ENCODE measurements around the gene PERM1. TPM values are rescaled to one million over a fixed set of nuclear protein-coding genes. Genes with fewer than 3 reads are reported as not detected.

Gene PERM1
- total and polyA plus RNA-seq, 2 of the 13 experiments (the other 11 are each of a cell fraction or from before 2014, with no cell fraction given), result 0.04 to 0.29 TPM

DNA sequence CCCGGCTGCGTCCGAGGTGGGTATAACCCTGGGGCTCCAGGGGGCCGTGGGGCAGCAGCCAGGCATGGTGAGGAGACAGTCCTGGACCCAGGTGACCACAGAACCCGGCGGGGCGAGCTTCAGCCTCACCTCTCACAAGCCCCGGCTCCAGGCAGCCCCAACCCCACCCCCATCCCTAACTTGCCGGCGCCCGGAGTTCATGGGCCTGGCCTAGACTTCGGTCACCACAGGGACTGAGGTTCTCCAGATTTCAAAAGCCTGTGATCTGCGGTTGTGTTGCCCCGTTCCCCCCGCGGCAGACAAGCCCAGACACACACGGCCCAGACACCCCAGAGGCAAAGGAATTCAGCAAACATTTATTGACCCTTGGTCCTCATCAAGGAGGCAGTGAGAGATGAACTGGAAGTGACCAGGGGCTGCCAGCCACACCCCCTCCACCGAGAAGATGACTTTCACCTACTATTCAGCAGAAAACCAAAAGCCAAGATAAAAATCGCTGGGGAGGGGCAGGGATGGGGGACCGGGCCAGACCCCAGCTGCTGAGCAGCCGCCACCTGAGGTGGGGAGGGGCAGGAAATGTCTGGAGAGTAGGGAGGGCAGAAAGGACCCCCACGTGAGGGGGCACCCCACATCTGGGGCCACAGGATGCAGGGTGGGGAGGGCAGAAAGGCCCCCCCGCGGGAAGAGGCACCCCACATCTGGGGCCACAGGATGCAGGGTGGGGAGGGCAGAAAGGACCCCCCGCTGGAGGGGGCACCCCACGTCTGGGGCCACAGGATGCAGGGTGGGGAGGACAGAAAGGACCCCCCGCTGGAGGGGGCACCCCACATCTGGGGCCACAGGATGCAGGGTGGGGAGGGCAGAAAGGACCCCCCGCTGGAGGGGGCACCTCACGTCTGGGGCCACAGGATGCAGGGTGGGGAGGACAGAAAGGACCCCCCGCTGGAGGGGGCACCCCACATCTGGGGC lies 14.1 kb upstream of the PERM1 start (continued):
- peak; percentile 58; the same call in 1 of the 2 replicates for TF ChIP-seq ZBTB7B (CRISPR knock-in tag; IDR thresholded peaks at IDR 0.05)
- TF ChIP-seq ZNF75D (CRISPR knock-in tag; IDR thresholded peaks at IDR 0.05; ENCODE audit: borderline replicate concordance), result no peak
- TF ChIP-seq MTA1 (CRISPR knock-in tag; IDR thresholded peaks at IDR 0.05; ENCODE audit: borderline replicate concordance), result peak; percentile 39; the same call in 1 of the 2 replicates
- no peak for TF ChIP-seq ZNF264 (CRISPR knock-in tag; IDR thresholded peaks at IDR 0.05)
- TF ChIP-seq, protein P1, sequence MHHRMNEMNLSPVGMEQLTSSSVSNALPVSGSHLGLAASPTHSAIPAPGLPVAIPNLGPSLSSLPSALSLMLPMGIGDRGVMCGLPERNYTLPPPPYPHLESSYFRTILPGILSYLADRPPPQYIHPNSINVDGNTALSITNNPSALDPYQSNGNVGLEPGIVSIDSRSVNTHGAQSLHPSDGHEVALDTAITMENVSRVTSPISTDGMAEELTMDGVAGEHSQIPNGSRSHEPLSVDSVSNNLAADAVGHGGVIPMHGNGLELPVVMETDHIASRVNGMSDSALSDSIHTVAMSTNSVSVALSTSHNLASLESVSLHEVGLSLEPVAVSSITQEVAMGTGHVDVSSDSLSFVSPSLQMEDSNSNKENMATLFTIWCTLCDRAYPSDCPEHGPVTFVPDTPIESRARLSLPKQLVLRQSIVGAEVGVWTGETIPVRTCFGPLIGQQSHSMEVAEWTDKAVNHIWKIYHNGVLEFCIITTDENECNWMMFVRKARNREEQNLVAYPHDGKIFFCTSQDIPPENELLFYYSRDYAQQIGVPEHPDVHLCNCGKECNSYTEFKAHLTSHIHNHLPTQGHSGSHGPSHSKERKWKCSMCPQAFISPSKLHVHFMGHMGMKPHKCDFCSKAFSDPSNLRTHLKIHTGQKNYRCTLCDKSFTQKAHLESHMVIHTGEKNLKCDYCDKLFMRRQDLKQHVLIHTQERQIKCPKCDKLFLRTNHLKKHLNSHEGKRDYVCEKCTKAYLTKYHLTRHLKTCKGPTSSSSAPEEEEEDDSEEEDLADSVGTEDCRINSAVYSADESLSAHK (CRISPR knock-in tag; IDR thresholded peaks at IDR 0.05; ENCODE audit: borderline replicate concordance), result no peak
- no peak for TF ChIP-seq LCORL (IDR thresholded peaks at IDR 0.05)
- TF ChIP-seq LCORL (CRISPR knock-in tag; IDR thresholded peaks at IDR 0.05), result peak; percentile 56; the same call in 1 of the 2 replicates
- TF ChIP-seq ZNF878 (CRISPR knock-in tag; IDR thresholded peaks at IDR 0.05), result no peak
- no peak for TF ChIP-seq RNF2 (conservative IDR thresholded peaks at IDR 0.05; ENCODE audit: low read depth)
- TF ChIP-seq CREM (IDR thresholded peaks at IDR 0.05), result peak; percentile 38; the same call in 1 of the 2 replicates
- TF ChIP-seq CREM (CRISPR knock-in tag; IDR thresholded peaks at IDR 0.05), result no peak
- no peak for TF ChIP-seq GATAD2A (CRISPR knock-in tag; IDR thresholded peaks at IDR 0.05)
- TF ChIP-seq IRF2 (CRISPR knock-in tag; IDR thresholded peaks at IDR 0.05), result no peak
- no peak for TF ChIP-seq ZHX2 (IDR thresholded peaks at IDR 0.05; ENCODE audit: low read depth)
- TF ChIP-seq ZHX2 (CRISPR knock-in tag; IDR thresholded peaks at IDR 0.05; ENCODE audit: borderline replicate concordance), result no peak
- no peak for TF ChIP-seq SMAD1 (CRISPR knock-in tag; IDR thresholded peaks at IDR 0.05; ENCODE audit: borderline replicate concordance, low read depth)
- peak; percentile 50; the same call in 1 of the 2 replicates for TF ChIP-seq NCOR1 (IDR thresholded peaks at IDR 0.05; ENCODE audit: borderline replicate concordance, low read length)
- no peak for TF ChIP-seq NRL (CRISPR knock-in tag; IDR thresholded peaks at IDR 0.05; ENCODE audit: borderline replicate concordance)
- TF ChIP-seq ZNF34 (CRISPR knock-in tag; IDR thresholded peaks at IDR 0.05; ENCODE audit: borderline replicate concordance), result no peak
- peak; percentile 33; the same call in 1 of the 2 replicates for TF ChIP-seq HDAC1 (CRISPR knock-in tag; IDR thresholded peaks at IDR 0.05)
- TF ChIP-seq SRY (CRISPR knock-in tag; IDR thresholded peaks at IDR 0.05), result no peak
- TF ChIP-seq FOXA3 (CRISPR knock-in tag; IDR thresholded peaks at IDR 0.05), result 0 out of 2 replicates have a peak, but pooled peaks have one; percentile 33
- TF ChIP-seq MZF1 (CRISPR knock-in tag; IDR thresholded peaks at IDR 0.05; ENCODE audit: borderline replicate concordance), result no peak
